Parathyroid adenoma (tissue), 2 donors: Measurements from ENCODE around the gene LMO4.

Experiments
- H2AFZ ChIP-seq: fragments of 300-600 bp; sonication (generic); one replicate; pipeline ENCODE4 v1.7.0; 2017; ENCODE audit warnings: antibody characterized with exemption, mild to moderate bottlenecking
- H3K27ac ChIP-seq: fragments of 300-600 bp; sonication (generic); one replicate; pipeline ENCODE4 v1.7.0; 2017
- H3K27me3 ChIP-seq: fragments of 300-600 bp; sonication (generic); one replicate; pipeline ENCODE4 v1.7.0; 2017; ENCODE audit warnings: low read length; ENCODE audit not compliant: control insufficient read depth, insufficient read depth
- H3K36me3 ChIP-seq: fragments of 300-600 bp; sonication (generic); one replicate; pipeline ENCODE4 v1.7.0; 2017; ENCODE audit warnings: low read length; ENCODE audit not compliant: control insufficient read depth, insufficient read depth
- H3K4me1 ChIP-seq: fragments of 300-600 bp; sonication (generic); one replicate; pipeline ENCODE4 v1.7.0; 2017; ENCODE audit warnings: control low read depth
- H3K4me2 ChIP-seq: fragments of 300-600 bp; sonication (generic); one replicate; pipeline ENCODE4 v1.7.0; 2017; ENCODE audit warnings: low read length
- H3K4me3 ChIP-seq: fragments of 300-600 bp; sonication (generic); one replicate; pipeline ENCODE4 v1.7.0; 2017; ENCODE audit warnings: low read depth, low read length
- H3K79me2 ChIP-seq: fragments of 300-600 bp; sonication (generic); one replicate; pipeline ENCODE4 v1.7.0; 2017; ENCODE audit warnings: control low read depth
- H3K9ac ChIP-seq: fragments of 300-600 bp; sonication (generic); one replicate; pipeline ENCODE4 v1.7.0; 2017; ENCODE audit warnings: mild to moderate bottlenecking
- H3K9me3 ChIP-seq: fragments of 300-600 bp; sonication (generic); one replicate; pipeline ENCODE4 v1.7.0; 2017; ENCODE audit warnings: low read length; ENCODE audit not compliant: control insufficient read depth
- CTCF ChIP-seq: fragments of 300-600 bp; sonication (generic); IDR thresholded peaks from one replicate; pipeline ENCODE4 v1.7.0; 2017; ENCODE audit warnings: antibody characterized with exemption, mild to moderate bottlenecking
- donor health status: primary hyperparathyroidism.

The LMO4 gene

GRCh38 chr1:87379306-87379705, 50.6 kb downstream of the LMO4 start:
- H3K4me1 ChIP-seq, result no peaks in the 10 kb centered on the region
- no peak overlapping the region for H3K9ac ChIP-seq
- H3K27ac ChIP-seq, result no peak overlapping the region
- no peak overlapping the region for H2AFZ ChIP-seq
- no peaks in the 10 kb centered on the region for H3K9me3 ChIP-seq
- H3K79me2 ChIP-seq, result no peaks in the 10 kb centered on the region
- no peaks in the 10 kb centered on the region for H3K36me3 ChIP-seq
- H3K4me2 ChIP-seq, result no peak overlapping the region
- no peak overlapping the region for H3K4me3 ChIP-seq
- no peak for TF ChIP-seq CTCF
- H3K27me3 ChIP-seq, result no peaks in the 10 kb centered on the region

- Histone ChIP-seq H3K4me2 (no peak overlapping the region), H3K9ac (no peak overlapping the region), H3K9me3 (no peaks in the 10 kb centered on the region), H2AFZ (no peak overlapping the region), H3K4me3 (no peak overlapping the region), H3K36me3 (no peaks in the 10 kb centered on the region), H3K79me2 (no peaks in the 10 kb centered on the region), H3K27me3 (no peaks in the 10 kb centered on the region), H3K27ac (no peak overlapping the region), H3K4me1 (no peaks in the 10 kb centered on the region)
- no peak for TF ChIP-seq CTCF
Observed at GRCh38 chr1:87386217-87386790, 57.6 kb downstream of the LMO4 start.

GRCh38 chr1:87388411-87388810, 59.7 kb downstream of the LMO4 start:
- no peak overlapping the region for H3K4me3 ChIP-seq
- no peaks in the 10 kb centered on the region for H3K27me3 ChIP-seq
- H3K27ac ChIP-seq, result no peak overlapping the region
- no peak overlapping the region for H3K4me2 ChIP-seq
- no peak overlapping the region for H3K9ac ChIP-seq
- H3K4me1 ChIP-seq, result no peaks in the 10 kb centered on the region
- no peaks in the 10 kb centered on the region for H3K79me2 ChIP-seq
- no peak for TF ChIP-seq CTCF
- no peaks in the 10 kb centered on the region for H3K9me3 ChIP-seq
- H2AFZ ChIP-seq, result no peak overlapping the region
- H3K36me3 ChIP-seq, result no peaks in the 10 kb centered on the region

GRCh38 chr1:87389011-87389410, 60.3 kb downstream of the LMO4 start:
- Histone ChIP-seq H3K79me2 (no peaks in the 10 kb centered on the region), H3K27ac (no peak overlapping the region), H2AFZ (no peak overlapping the region), H3K9me3 (no peaks in the 10 kb centered on the region), H3K36me3 (no peaks in the 10 kb centered on the region), H3K4me3 (no peak overlapping the region), H3K9ac (no peak overlapping the region), H3K4me2 (no peak overlapping the region), H3K4me1 (no peaks in the 10 kb centered on the region), H3K27me3 (no peaks in the 10 kb centered on the region)
- TF ChIP-seq CTCF, result no peak

- TF ChIP-seq CTCF, result no peak
- H3K9ac ChIP-seq, result no peak overlapping the region
- no peak overlapping the region for H2AFZ ChIP-seq
- H3K27ac ChIP-seq, result no peak overlapping the region
- no peaks in the 10 kb centered on the region for H3K27me3 ChIP-seq
- no peaks in the 10 kb centered on the region for H3K79me2 ChIP-seq
- no peaks in the 10 kb centered on the region for H3K9me3 ChIP-seq
- H3K36me3 ChIP-seq, result no peaks in the 10 kb centered on the region
- no peak overlapping the region for H3K4me2 ChIP-seq
- no peaks in the 10 kb centered on the region for H3K4me1 ChIP-seq
- H3K4me3 ChIP-seq, result no peak overlapping the region
Observed at GRCh38 chr1:87389546-87389945, 60.9 kb downstream of the LMO4 start.
